ENCODE measurements around the gene MED16. TPM values are rescaled to one million over a fixed set of nuclear protein-coding genes. Genes with fewer than 3 reads are reported as not detected.
A peak's percentile ranks its signal among the peaks of the same experiment; 100 is the strongest.

The MED16 gene
- total and polyA plus RNA-seq, 7 experiments from 2014 or later = 47.5 to 142 (median 67.6) TPM

DNA sequence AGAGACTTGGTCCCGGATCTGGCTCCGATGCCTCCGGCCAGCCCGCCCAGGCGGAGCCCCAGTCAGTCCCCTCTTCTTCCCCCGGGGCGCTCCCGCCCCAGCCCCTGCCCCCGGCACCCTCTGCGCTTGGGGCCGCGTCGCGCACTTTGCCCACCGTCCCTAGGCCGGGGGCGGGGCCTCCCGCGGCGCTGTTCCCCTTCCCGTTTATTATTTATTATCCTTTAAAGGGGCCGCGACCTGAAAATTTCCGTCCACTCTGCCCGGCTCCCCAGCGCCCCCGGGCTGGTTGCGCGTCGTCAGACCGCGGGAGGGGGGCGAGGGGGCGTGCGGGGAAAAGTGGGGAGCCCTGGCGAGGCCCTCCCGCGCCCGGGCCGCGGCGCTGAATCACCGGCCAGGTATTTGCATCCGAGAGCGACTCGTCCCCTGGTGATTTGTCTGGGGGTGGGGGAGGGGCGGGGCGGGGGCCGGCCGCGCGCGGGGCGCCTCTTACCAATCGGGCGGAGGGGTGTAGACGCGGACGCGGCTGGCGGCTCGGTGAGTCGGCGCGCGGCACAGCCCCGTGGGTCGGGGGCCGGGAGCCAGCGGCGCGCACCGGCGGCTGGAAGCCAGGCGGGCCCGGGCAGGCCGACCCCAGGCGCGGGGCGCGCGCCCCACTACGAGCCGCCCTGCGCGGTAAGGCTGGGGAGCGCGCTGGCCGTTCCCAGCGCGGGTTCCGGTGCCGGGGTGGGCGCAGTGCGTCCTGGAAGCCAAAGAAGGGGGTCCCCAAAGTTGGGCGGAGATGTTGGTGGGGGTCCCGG lies 32.7 kb upstream of the MED16 start, which contains the start of gene ARID3A:
ARID3A (plus strand) TSS at position 510 of the 797 bp plus-strand sequence. CDS start 3,494 bp downstream, outside the sequence.
- intact Hi-C loops (cut with micrococcal nuclease) = loop anchor here (1.0 kb wide), 7 partner anchors 15 to 316 kb away; partner anchors contain the start of genes WDR18 (in 2 of the 2), ATP5F1D (in 1 of the 2), GPX4 (in 1 of the 2) and POLR2E (in 1 of the 2)
- peaks cover 0 to 4% of the 10 kb centered on the region in 2 donors for H3K4me1 ChIP-seq (ENCODE audit: control insufficient read depth in 2 of 2, insufficient read depth in 2 of 2, low read length in 2 of 2)
- peaks cover 5 to 20% (median 13%) of the 10 kb centered on the region in 7 donors for H3K4me1 Mint-ChIP-seq
- H3K36me3 ChIP-seq (ENCODE audit: control insufficient read depth in 2 of 3, insufficient read depth in 3 of 3, low read length in 3 of 3) = peaks cover 0 to 7% (median 0%) of the 10 kb centered on the region in 3 experiments
- H3K27ac Mint-ChIP-seq = peak within 1 kb of the TSS in 6 of 9 donors; percentile 14 to 80 (median 67)
- H3K9me3 ChIP-seq (ENCODE audit: control insufficient read depth in 2 of 3, low read length in 3 of 3) = no peaks in the 10 kb centered on the region
- H3K27me3 Mint-ChIP-seq = no peaks in the 10 kb centered on the region
- H3K27ac ChIP-seq (ENCODE audit: low read depth, low read length) = peak within 1 kb of the TSS; percentile 68
- ATAC-seq = peak; percentile 83
- H3K4me3 Mint-ChIP-seq = peak within 1 kb of the TSS; percentile 63 to 88 (median 82)
- H3K9me3 Mint-ChIP-seq = no peaks in the 10 kb centered on the region
- H3K4me3 ChIP-seq (ENCODE audit: low read length) = peak within 1 kb of the TSS; percentile 79
- DNase-seq = peak; percentile 59 to 83 (median 76)
- no peaks in the 10 kb centered on the region for H3K27me3 ChIP-seq (ENCODE audit: control insufficient read depth in 2 of 2, insufficient read depth in 2 of 2, low read length in 2 of 2)
- POLR2A ChIA-PET = interaction anchor here (1.9 to 3.4 kb wide), 2 partner anchors 58 to 70 kb away, joined by 8 to 28 read pairs; partner anchors contain the start of gene WDR18
- CTCF ChIA-PET = interaction anchor here (1.3 to 6.9 kb wide), 2 partner anchors 57 to 62 kb away, joined by 5 to 106 read pairs; partner anchors contain the start of gene WDR18
- H3K36me3 Mint-ChIP-seq = no peaks in the 10 kb centered on the region

DNA sequence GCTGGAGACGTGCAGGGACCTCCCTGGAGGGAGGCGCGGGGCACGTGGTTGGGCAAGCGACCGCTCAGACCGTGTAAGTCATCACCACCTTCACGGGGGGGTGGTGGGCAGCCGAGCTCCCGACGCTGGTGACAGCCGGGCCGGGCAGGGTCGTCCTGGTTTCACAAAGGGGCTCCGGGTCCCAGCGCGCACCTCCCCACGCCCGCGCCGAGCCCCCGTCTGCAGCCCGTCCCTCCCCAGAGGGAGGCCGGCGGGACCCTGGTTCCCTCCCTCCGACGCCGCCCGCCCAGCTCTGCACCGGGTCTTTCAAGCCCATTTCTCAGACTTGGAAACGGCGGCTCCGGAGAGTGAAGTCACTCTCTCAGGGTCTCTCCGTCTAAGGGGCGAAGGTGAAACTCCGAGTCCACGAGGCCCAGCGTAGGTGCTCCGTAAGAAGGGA lies 32.1 kb upstream of the MED16 start:
- ATAC-seq (peak; percentile 56), DNase-seq (peak in 1 of 9 donors; percentile 57)
- H3K4me3 Mint-ChIP-seq = peak overlapping the region; percentile 60 to 85 (median 78)
- H3K27me3 ChIP-seq (ENCODE audit: control insufficient read depth in 2 of 2, insufficient read depth in 2 of 2, low read length in 2 of 2) = no peaks in the 10 kb centered on the region
- ChIA-PET POLR2A (interaction anchor here (0.8 to 3.4 kb wide), 5 partner anchors 59 to 278 kb away, joined by 4 to 28 read pairs (median 5); partner anchors contain the start of gene WDR18), CTCF (interaction anchor here (1.3 to 6.9 kb wide), 3 partner anchors 58 to 69 kb away, joined by 5 to 106 read pairs (median 8); partner anchors contain the start of gene WDR18)
- H3K4me1 Mint-ChIP-seq = peaks cover 5 to 22% (median 15%) of the 10 kb centered on the region in 7 donors
- no peaks in the 10 kb centered on the region for H3K9me3 ChIP-seq (ENCODE audit: control insufficient read depth in 2 of 3, low read length in 3 of 3)
- H3K36me3 Mint-ChIP-seq = no peaks in the 10 kb centered on the region
- peaks cover 0 to 4% of the 10 kb centered on the region in 2 donors for H3K4me1 ChIP-seq (ENCODE audit: control insufficient read depth in 2 of 2, insufficient read depth in 2 of 2, low read length in 2 of 2)
- H3K9me3 Mint-ChIP-seq = no peaks in the 10 kb centered on the region
- intact Hi-C loops (cut with micrococcal nuclease) = loop anchor here (1.0 kb wide), 6 partner anchors 15 to 316 kb away; partner anchors contain the start of genes WDR18 (in 2 of the 2), ATP5F1D (in 1 of the 2), GPX4 (in 1 of the 2) and POLR2E (in 1 of the 2)
- H3K36me3 ChIP-seq (ENCODE audit: control insufficient read depth in 2 of 3, insufficient read depth in 3 of 3, low read length in 3 of 3) = peaks cover 0 to 7% (median 0%) of the 10 kb centered on the region in 3 experiments
- no peaks in the 10 kb centered on the region for H3K27me3 Mint-ChIP-seq
- peak overlapping the region; percentile 68 for H3K27ac ChIP-seq (ENCODE audit: low read depth, low read length)
- H3K4me3 ChIP-seq (ENCODE audit: low read length) = peak overlapping the region; percentile 79
- H3K27ac Mint-ChIP-seq = peak overlapping the region in 5 of 9 donors; percentile 26 to 80 (median 71)

- Histone ChIP-seq H3K4me3 (ENCODE audit: low read length) (peak overlapping the region; percentile 79), H3K27ac (ENCODE audit: low read depth, low read length) (peak overlapping the region; percentile 68), H3K36me3 (ENCODE audit: control insufficient read depth in 2 of 3, insufficient read depth in 3 of 3, low read length in 3 of 3) (peaks cover 0 to 7% (median 0%) of the 10 kb centered on the region in 3 experiments), H3K4me1 (ENCODE audit: control insufficient read depth in 2 of 2, insufficient read depth in 2 of 2, low read length in 2 of 2) (peaks cover under 1 to 4% of the 10 kb centered on the region in 2 donors), H3K9me3 (ENCODE audit: control insufficient read depth in 2 of 3, low read length in 3 of 3) (no peaks in the 10 kb centered on the region), H3K27me3 (ENCODE audit: control insufficient read depth in 2 of 2, insufficient read depth in 2 of 2, low read length in 2 of 2) (no peaks in the 10 kb centered on the region)
- peaks cover 5 to 22% (median 15%) of the 10 kb centered on the region in 7 donors for H3K4me1 Mint-ChIP-seq
- POLR2A ChIA-PET = interaction anchor here (0.8 to 3.4 kb wide), 7 partner anchors 52 to 279 kb away, joined by 4 to 28 read pairs (median 5); partner anchors contain the start of gene WDR18
- DNase-seq (peak in 1 of 9 donors; percentile 47), ATAC-seq (no peak)
- H3K36me3 Mint-ChIP-seq = no peaks in the 10 kb centered on the region
- peak overlapping the region; percentile 60 to 85 (median 78) for H3K4me3 Mint-ChIP-seq
- H3K9me3 Mint-ChIP-seq = no peaks in the 10 kb centered on the region
- CTCF ChIA-PET = interaction anchor here (1.1 to 6.9 kb wide), 5 partner anchors 58 to 156 kb away, joined by 3 to 106 read pairs (median 7); partner anchors contain the start of gene WDR18
- H3K27me3 Mint-ChIP-seq = no peaks in the 10 kb centered on the region
- H3K27ac Mint-ChIP-seq = peak overlapping the region in 3 of 9 donors; percentile 14 to 71 (median 70)
- intact Hi-C loops (cut with micrococcal nuclease) = loop anchor here (1.0 to 5.0 kb wide), 8 partner anchors 16 to 317 kb away; partner anchors contain the start of genes WDR18 (in 2 of the 2), ATP5F1D (in 1 of the 2), GPX4 (in 1 of the 2) and POLR2E (in 1 of the 2)
These were observed 31.6 kb upstream of the MED16 start for GRCh38 chr19:924553-925086.

DNA sequence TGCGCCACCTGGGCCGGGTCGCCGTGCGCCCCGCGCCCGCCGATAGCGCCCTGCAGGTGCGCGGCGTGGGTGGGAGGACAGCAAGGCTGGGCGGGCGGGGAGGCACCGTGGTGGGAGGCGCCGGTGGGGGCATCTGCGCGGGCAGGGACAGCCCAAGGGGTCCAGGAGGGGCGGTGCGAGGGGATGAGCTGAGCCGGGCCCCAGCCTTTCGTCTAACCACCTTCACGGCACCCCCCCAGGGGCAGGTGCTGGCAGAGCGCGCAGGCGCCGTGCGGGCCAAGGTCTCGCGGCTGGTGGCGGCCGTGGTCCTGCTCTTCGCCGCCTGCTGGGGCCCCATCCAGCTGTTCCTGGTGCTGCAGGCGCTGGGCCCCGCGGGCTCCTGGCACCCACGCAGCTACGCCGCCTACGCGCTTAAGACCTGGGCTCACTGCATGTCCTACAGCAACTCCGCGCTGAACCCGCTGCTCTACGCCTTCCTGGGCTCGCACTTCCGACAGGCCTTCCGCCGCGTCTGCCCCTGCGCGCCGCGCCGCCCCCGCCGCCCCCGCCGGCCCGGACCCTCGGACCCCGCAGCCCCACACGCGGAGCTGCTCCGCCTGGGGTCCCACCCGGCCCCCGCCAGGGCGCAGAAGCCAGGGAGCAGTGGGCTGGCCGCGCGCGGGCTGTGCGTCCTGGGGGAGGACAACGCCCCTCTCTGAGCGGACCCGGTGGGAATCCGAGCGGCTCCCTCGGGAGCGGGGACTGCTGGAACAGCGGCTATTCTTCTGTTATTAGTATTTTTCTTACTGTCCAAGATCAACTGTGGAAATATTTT lies 27.3 kb upstream of the MED16 start:
- Mint-ChIP-seq H3K4me1 (peaks cover 5 to 26% (median 18%) of the 10 kb centered on the region in 7 donors), H3K9me3 (no peaks in the 10 kb centered on the region), H3K36me3 (no peaks in the 10 kb centered on the region), H3K4me3 (peak overlapping the region; percentile 74 to 91 (median 85)), H3K27ac (peak overlapping the region in 8 of 9 donors; percentile 51 to 97 (median 80)), H3K27me3 (peaks cover 0 to 5% (median 0%) of the 10 kb centered on the region in 5 donors)
- ChIA-PET POLR2A (interaction anchor here (0.8 to 8.8 kb wide), 12 partner anchors 10 to 147 kb away, joined by 3 to 82 read pairs (median 5); partner anchors contain the start of genes ARHGAP45, CFD, MED16 and RNU6-9), CTCF (interaction anchor here (0.6 to 6.9 kb wide), 13 partner anchors 9 to 188 kb away, joined by 3 to 106 read pairs (median 4); partner anchors contain the start of genes MED16, RNU6-9 and WDR18)
- peak overlapping the region; percentile 64 for H3K27ac ChIP-seq (ENCODE audit: low read depth, low read length)
- no peaks in the 10 kb centered on the region for H3K27me3 ChIP-seq (ENCODE audit: control insufficient read depth in 2 of 2, insufficient read depth in 2 of 2, low read length in 2 of 2)
- ATAC-seq (peak; percentile 70), DNase-seq (peak; percentile 61 to 77 (median 76))
- no peaks in the 10 kb centered on the region for H3K9me3 ChIP-seq (ENCODE audit: control insufficient read depth in 2 of 3, low read length in 3 of 3)
- peaks cover 9 to 15% of the 10 kb centered on the region in 2 donors for H3K4me1 ChIP-seq (ENCODE audit: control insufficient read depth in 2 of 2, insufficient read depth in 2 of 2, low read length in 2 of 2)
- intact Hi-C loops (cut with micrococcal nuclease) = loop anchor here (1.0 to 5.0 kb wide), 5 partner anchors 13 to 321 kb away; partner anchors contain the start of genes ATP5F1D (in 1 of the 2) and RNF126 (in 1 of the 2)
- H3K4me3 ChIP-seq (ENCODE audit: low read length) = peak overlapping the region; percentile 21
- peaks cover 0 to 2% (median 0%) of the 10 kb centered on the region in 3 experiments for H3K36me3 ChIP-seq (ENCODE audit: control insufficient read depth in 2 of 3, insufficient read depth in 3 of 3, low read length in 3 of 3)

All from naive thymus-derived CD4-positive, alpha-beta T cell (primary cell).